GM19328 (cell line): ENCODE results near the gene NKIRAS1.
"Not testable (repeated sequence)": the region's sequence is repeated elsewhere in the genome, so short reads cannot be mapped to it uniquely, and the experiment has no call there.

Source experiments
- ATAC-seq: cut with Tn5 transposase; IDR thresholded peaks from one replicate; pipeline ENCODE4 v1.9.1; 2021; ENCODE audit warnings: mild to moderate bottlenecking, moderate library complexity; ENCODE audit not compliant: unreplicated experiment

NKIRAS1 gene

GRCh38 chr3:23911397-23911796 is 5.4 kb downstream of the NKIRAS1 start:
- ATAC-seq, result no peak

GRCh38 chr3:23909341-23909740 is 7.4 kb downstream of the NKIRAS1 start:
- ATAC-seq, result no peak

- no peak for ATAC-seq
Measured at GRCh38 chr3:23904545-23904944, 12.2 kb downstream of the NKIRAS1 start.

GRCh38 chr3:23900744-23901143 is 16.0 kb downstream of the NKIRAS1 start:
- no peak for ATAC-seq

GRCh38 chr3:23895181-23895580 is 21.6 kb downstream of the NKIRAS1 start:
- no peak for ATAC-seq

GRCh38 chr3:23894254-23895061 is 22.3 kb downstream of the NKIRAS1 start:
- no peak for ATAC-seq

GRCh38 chr3:23889950-23890349 is 26.8 kb downstream of the NKIRAS1 start:
- no peak for ATAC-seq

GRCh38 chr3:23889386-23889785 is 27.4 kb downstream of the NKIRAS1 start:
- ATAC-seq, result no peak

- ATAC-seq, result no peak
Measured at GRCh38 chr3:23888617-23889228, 28.1 kb downstream of the NKIRAS1 start.

GRCh38 chr3:23886311-23886710 is 30.5 kb downstream of the NKIRAS1 start:
- ATAC-seq, result no peak

- no peak for ATAC-seq
Measured at GRCh38 chr3:23885210-23885609, 31.6 kb downstream of the NKIRAS1 start.

GRCh38 chr3:23884481-23884880 is 32.3 kb downstream of the NKIRAS1 start:
- ATAC-seq, result no peak

GRCh38 chr3:23882487-23882918 is 34.3 kb downstream of the NKIRAS1 start:
- no peak for ATAC-seq

- not testable (repeated sequence) for ATAC-seq
Measured at GRCh38 chr3:23881993-23882392, 34.8 kb downstream of the NKIRAS1 start.

GRCh38 chr3:23880703-23881339 is 36.0 kb downstream of the NKIRAS1 start:
- no peak for ATAC-seq

GRCh38 chr3:23879485-23879884 is 37.3 kb downstream of the NKIRAS1 start:
- ATAC-seq, result no peak

- no peak for ATAC-seq
Measured at GRCh38 chr3:23877329-23877980, 39.3 kb downstream of the NKIRAS1 start.

GRCh38 chr3:23876923-23877322 is 39.9 kb downstream of the NKIRAS1 start:
- ATAC-seq, result no peak

GRCh38 chr3:23875113-23875725 is 41.6 kb downstream of the NKIRAS1 start:
- ATAC-seq, result no peak

GRCh38 chr3:23874359-23875112 is 42.3 kb downstream of the NKIRAS1 start:
- no peak for ATAC-seq
